ENCODE measurements around the gene NKX6-1.

NKX6-1 gene

DNA sequence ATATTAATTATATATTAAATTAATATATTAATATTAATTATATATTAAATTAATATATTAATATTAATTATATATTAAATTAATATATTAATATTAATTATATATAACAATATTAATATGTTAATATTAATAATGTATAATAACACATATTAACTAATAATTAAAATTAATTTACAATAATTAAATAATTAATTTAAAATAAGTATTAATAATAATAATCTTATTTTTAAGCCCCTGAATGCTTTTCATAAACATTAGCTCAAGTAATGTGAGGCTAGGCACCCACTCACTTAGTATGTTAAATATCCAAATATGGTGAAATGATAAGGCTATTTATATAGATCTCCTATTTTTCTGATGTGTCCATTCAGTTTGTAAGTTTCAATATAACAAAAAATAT, 26.9 kb downstream of the NKX6-1 start:
- DNase-seq: no peak

DNA sequence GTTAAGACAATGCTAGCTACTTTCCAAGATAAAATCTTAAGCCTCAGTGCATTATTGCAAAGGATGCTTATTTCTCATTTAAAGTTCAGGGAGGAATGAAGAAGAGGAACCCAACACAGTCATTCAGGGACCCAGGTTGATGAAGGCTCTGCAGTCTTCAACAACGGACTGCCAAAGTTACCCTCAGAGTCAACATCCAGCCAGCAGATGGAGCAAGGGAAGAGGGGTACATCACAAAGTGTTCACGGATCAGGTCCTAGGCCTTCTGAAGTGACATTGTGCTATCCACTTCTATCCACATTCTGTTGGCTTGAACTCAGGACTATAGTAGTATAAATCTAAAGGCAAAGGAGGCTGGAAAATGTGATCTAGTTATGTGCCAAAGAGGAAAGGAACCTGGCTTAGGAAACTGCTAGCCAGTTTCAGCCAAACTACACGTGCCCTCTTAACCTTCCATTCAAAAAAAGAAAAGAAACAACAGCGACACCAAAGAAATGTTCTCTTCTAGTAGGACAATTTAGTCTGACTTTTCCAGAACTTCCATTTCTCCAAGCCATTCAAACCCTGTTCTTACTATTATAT, 28.8 kb downstream of the NKX6-1 start:
- DNase-seq: no peak

DNA sequence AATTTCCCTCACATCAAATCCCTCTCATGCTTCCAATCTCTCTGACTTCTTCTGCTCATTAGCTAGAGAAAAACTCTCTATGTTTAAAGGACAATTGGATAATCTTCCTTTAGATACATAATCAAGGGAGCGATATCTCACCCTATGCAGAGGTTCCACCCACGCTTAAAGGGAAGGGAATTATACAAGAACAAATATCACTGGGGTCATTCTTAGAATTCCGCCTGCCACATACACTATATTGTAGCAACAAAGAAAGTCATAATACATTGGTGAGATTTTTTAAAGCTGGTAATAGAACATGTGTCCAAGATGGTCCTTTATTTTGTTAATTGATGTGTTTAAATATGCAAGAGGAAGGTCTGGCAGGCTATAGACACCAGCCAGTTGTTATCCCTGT, 31.5 kb downstream of the NKX6-1 start:
- DNase-seq: no peak

DNA sequence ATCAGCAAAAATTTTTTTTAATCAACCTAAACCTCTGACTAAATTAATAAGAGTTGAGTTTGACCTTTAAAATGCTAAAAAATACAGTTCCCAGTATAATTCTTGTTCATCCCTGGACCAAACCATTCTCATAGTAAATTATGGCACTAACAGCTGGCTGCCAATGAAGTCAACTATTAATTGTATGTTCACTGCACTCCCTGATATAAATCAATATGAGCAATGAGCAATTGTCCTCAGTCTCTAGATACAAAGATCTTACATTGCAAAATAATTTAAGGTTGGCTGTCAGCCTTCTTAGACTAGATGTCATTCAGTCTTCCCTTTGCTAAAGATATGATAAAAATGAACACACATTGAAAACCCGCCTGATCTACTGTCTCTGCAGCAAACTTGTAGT, 39.3 kb downstream of the NKX6-1 start:
- DNase-seq: no peak

DNA sequence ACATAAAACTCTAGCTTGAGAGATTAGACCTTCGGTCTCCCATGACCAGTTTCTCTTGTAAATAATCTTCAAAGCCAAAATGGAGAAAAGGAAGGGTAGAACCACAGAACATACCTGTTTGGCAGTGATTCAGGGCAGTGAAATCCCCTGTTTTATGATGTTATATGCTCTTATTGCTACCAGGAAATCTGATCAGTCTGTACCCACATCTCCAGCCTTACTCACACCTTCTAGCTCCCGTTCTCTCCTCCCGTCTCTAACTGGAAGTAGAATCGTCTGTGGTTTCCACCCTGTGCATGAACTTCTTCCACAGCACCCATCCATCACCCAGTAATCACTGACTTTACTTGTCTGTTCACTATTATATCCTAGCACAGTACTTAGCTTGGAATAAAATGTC, 42.9 kb downstream of the NKX6-1 start:
- no peak for DNase-seq

DNA sequence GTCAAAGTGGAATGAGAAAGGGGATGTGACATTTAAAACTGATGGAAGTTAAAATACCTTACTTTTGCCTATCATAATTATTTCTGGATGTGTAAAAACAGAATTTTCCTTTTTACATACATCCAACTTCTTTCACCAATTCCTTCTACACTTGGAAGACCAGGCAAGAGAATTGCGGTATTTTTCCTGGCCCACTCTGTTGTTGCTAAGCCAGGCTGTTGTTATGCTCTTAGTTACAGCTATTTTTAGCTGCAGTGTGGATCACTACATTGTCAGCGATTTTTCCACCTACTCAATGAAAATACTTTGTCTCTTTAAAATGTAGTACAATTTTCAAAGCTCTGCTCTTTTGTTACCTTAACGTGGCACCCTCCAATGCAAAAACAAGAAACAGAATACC, 43.4 kb downstream of the NKX6-1 start:
- no peak for DNase-seq

DNA sequence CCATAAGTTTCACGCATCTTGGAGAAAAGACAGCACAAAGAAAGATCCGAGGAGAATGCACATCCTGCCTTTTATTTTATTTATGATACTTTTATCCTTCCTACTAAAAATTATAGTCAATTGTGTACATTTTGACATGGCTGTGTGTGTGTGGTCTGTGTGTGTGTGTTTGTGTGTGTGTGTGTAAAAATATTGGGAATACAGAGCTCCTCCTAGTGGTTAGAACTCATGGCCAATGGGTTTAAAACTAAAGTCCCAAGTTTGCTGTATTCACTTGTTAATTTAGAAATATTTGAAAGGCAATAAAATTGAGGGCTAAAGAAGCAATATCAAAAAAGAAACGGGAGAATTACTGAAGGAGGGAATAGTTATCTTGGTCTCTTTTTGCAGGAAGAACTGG, 47.5 kb downstream of the NKX6-1 start:
- peak in 1 of 2 experiments; percentile 10 for DNase-seq

DNA sequence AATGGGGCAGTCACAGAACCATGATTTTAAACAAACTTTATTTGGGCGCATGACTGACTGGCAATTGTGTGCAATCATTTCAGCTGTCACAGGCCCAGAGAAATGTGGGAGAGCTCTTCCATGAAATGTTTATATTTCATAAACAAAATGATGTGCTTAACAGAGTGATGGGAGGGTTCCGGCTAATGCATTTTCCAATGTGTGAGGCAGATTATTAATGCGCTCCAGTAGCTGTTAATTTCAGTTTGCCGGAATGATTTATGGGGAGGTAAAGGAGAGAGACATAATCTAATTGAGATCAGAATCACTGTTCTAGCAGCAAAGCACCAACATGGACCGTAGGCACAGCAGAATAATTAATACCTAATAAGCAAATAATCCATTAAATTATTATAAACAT, 55.6 kb downstream of the NKX6-1 start:
- DNase-seq: no peak

DNA sequence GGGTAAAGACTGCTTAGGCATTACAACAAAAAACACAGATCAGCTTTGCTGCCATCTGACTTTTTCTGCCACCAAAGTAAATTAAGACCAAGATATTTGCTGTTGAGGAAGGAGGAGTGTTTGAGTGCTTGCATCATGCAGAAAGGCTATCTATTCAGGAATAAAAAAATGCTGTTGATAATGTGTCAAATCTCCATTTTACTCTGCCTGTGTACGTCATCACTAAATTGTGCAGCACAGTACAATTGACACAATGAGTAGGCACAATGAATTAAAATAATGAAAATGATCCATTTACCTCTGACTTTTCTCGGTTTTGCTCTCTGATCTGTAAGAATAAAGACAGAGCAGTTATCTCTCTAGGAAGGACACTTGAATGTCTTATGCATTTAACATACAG, 56.3 kb downstream of the NKX6-1 start:
- DNase-seq: no peak

Measured in NCI-H187 (cell line).